K562 (cell line): Measurements from ENCODE around the gene ACHE. TPM values are rescaled to one million over a fixed set of nuclear protein-coding genes. Genes with fewer than 3 reads are reported as not detected.
A peak's percentile ranks its signal among the peaks of the same experiment; 100 is the strongest.

Experiments
- ATF6 ChIP-seq: sonication (generic); formaldehyde crosslinking; IDR thresholded peaks from 2 replicates; pipeline ENCODE4 v1.4.0; 2020; ENCODE audit warnings: mild to moderate bottlenecking, missing genetic modification reagents
- CBX2 ChIP-seq: fragments of 200-600 bp; sonication (generic); IDR thresholded peaks from one replicate; pipeline ENCODE4 v1.6.1; 2012; ENCODE audit warnings: mild to moderate bottlenecking, low read length, inconsistent platforms; ENCODE audit not compliant: insufficient read depth, poor library complexity, severe bottlenecking
- HNRNPK ChIP-seq: fragments of 200-400 bp; formaldehyde crosslinking; IDR thresholded peaks from one replicate; pipeline ENCODE4 v1.6.1; 2018; ENCODE audit warnings: mild to moderate bottlenecking, low read depth, low read length; ENCODE audit not compliant: poor library complexity, severe bottlenecking
- ID3 ChIP-seq, 2 experiments: fragments of 250-450 bp in 1 of 2; fragments of 450-650 bp in 1 of 2; sonication (Bioruptor Pico) in 1 of 2; IDR thresholded peaks; 2 replicates each; pipeline versions ENCODE4 v1.6.1 to v1.8.0; 2016 to 2021; ENCODE audit warnings: mild to moderate bottlenecking in 2 of 2, moderate library complexity in 2 of 2, missing compliant biosample characterization in 1 of 2, missing genetic modification characterization in 1 of 2
- NCOR1 ChIP-seq: fragments of 450-650 bp; IDR thresholded peaks from 2 replicates; pipeline ENCODE4 v1.6.1; 2016; ENCODE audit warnings: mild to moderate bottlenecking, moderate library complexity
- PATZ1 ChIP-seq: fragments of 250-450 bp; sonication (Bioruptor Pico); IDR thresholded peaks from 2 replicates; pipeline ENCODE4 v1.5.0; 2020; ENCODE audit warnings: mild to moderate bottlenecking, borderline replicate concordance
- RBM39 ChIP-seq: fragments of 200-400 bp; formaldehyde crosslinking; optimal IDR thresholded peaks from 2 replicates; pipeline ENCODE3; 2018; ENCODE audit warnings: low read depth, low read length
- RREB1 ChIP-seq: fragments of 250-450 bp; sonication (Bioruptor Pico); IDR thresholded peaks from 2 replicates; pipeline ENCODE4 v1.4.0; 2020
- SUPT5H ChIP-seq: fragments of 450-650 bp; IDR thresholded peaks from 2 replicates; pipeline ENCODE4 v1.6.1; 2016
- TAL1 ChIP-seq: fragments of 450-650 bp; IDR thresholded peaks from 2 replicates; pipeline ENCODE4 v1.6.1; 2016; ENCODE audit warnings: mild to moderate bottlenecking
- THAP12 ChIP-seq: fragments of 250-450 bp; sonication (Bioruptor Pico); IDR thresholded peaks from 2 replicates; pipeline ENCODE4 v1.9.0; 2021; ENCODE audit warnings: mild to moderate bottlenecking, inconsistent platforms
- TRIM28 ChIP-seq: fragments of 450-650 bp; IDR thresholded peaks from 2 replicates; pipeline ENCODE4 v1.6.1; 2017
- ZEB2 ChIP-seq: fragments of 450-650 bp; IDR thresholded peaks from 2 replicates; pipeline ENCODE4 v1.6.1; 2016
- ZKSCAN1 ChIP-seq: fragments of 150-350 bp; IDR thresholded peaks from 2 replicates; pipeline ENCODE4 v1.6.1; 2016; ENCODE audit warnings: low read depth, low read length
- ZNF444 ChIP-seq: fragments of 250-450 bp; sonication (Bioruptor Pico); IDR thresholded peaks from 2 replicates; pipeline ENCODE4 v1.4.0; 2020; ENCODE audit warnings: mild to moderate bottlenecking, moderate library complexity
- polyA plus RNA-seq, 8 experiments: library from polyadenylated mRNA; depleted of rRNA in 4 of 8; stranded (reverse) in 5 of 8; unstranded in 3 of 8; fragments of >200 nt; fragmentation: Nextera tagmentation in 2 of 8; fragmentation: Illumina TruSeq in 1 of 8; extraction: Ambion mirVana in 2 of 8; extraction: Trizol in 1 of 8; gene quantifications; 2 replicates each; pipeline versions ENCODE4 v1.2.1 to v1.2.3, GENCODE V29; 2011 to 2014; ENCODE audit warnings: inconsistent platforms in 1 of 8, missing spikeins in 1 of 8
- total RNA-seq, 7 experiments: library from RNA; depleted of rRNA in 6 of 7; stranded (reverse); fragments of >200 nt in 6 of 7; fragmentation: Illumina TruSeq in 2 of 7; extraction: Trizol in 2 of 7; gene quantifications; 2 replicates each; pipeline versions ENCODE4 v1.2.1 to v1.2.3, GENCODE V29; 2011 to 2021; ENCODE audit warnings: low replicate concordance in 1 of 7

Gene ACHE
- total and polyA plus RNA-seq, 9 of the 15 experiments (the other 6 are each of a cell fraction or from before 2014, with no cell fraction given), result 0.04 to 8.8 (median 1.9) TPM

GRCh38 chr7:100840470-100841100, 55.1 kb downstream of the ACHE start (continued):
- TF ChIP-seq RREB1 (CRISPR knock-in tag) (no peak), ZKSCAN1 (no peak), CBX2 (no peak), ATF6 (CRISPR knock-in tag) (no peak), ZEB2 (0 out of 2 replicates have a peak, but pooled peaks have one; percentile 46), THAP12 (CRISPR knock-in tag) (no peak), NCOR1 (no peak), HNRNPK (no peak), TAL1 (0 out of 2 replicates have a peak, but pooled peaks have one; percentile 14), RBM39 (no peak), TRIM28 (0 out of 2 replicates have a peak, but pooled peaks have one; percentile 28), ZNF444 (no peak), SUPT5H (peak; percentile 57), ID3 (CRISPR knock-in tag; IDR thresholded peaks at IDR 0.05) (no peak), ID3 (tag; IDR thresholded peaks at IDR 0.05) (no peak), PATZ1 (CRISPR knock-in tag) (no peak)
